ENCODE measurements around the gene TNNT2. TPM values are rescaled to one million over a fixed set of nuclear protein-coding genes. Genes with fewer than 3 reads are reported as not detected.

Gene TNNT2
- total RNA-seq, 1 experiment from 2014 or later, result 0.90 TPM

- DNase-seq (ENCODE audit: low spot score), result no peak
- no TSS peak for BruUV-seq (replicated peaks)
- no peaks in the 10 kb centered on the region for H3K9me3 ChIP-seq (ENCODE audit: low read depth, low read length, poor library complexity, severe bottlenecking)
- no peaks in the 10 kb centered on the region for H3K27me3 ChIP-seq (replicated peaks; ENCODE audit: insufficient read depth, low read depth, low read length, poor library complexity)
- peak overlapping the region; percentile 86 for H3K27ac ChIP-seq (ENCODE audit: low read depth, low read length, poor library complexity, severe bottlenecking)
- intact Hi-C loops (cut with micrococcal nuclease; ENCODE audit: unreplicated experiment), result no loop called here
- POLR2A ChIA-PET (ENCODE audit: low non-redundant PET), result no interaction called here
- H3K36me3 ChIP-seq (ENCODE audit: insufficient read depth, low read length, poor library complexity, severe bottlenecking), result peaks cover 84% of the 10 kb centered on the region
- TF ChIP-seq CTCF (conservative IDR thresholded peaks at IDR 0.05; ENCODE audit: low read depth, low read length) (no peak), EZH2 (IDR thresholded peaks at IDR 0.05; ENCODE audit: borderline replicate concordance, low read depth, low read length, poor library complexity, severe bottlenecking) (no peak)
- H3K4me3 ChIP-seq (ENCODE audit: low read depth, low read length, poor library complexity, severe bottlenecking), result no peak overlapping the region
- CTCF ChIA-PET, result interaction anchor here (0.6 to 0.7 kb wide), 2 partner anchors 17 to 45 kb away, joined by 3 to 4 read pairs; no protein-coding TSS in a partner anchor
- H3K4me1 ChIP-seq (ENCODE audit: insufficient read depth, low read length, poor library complexity, severe bottlenecking), result peaks cover 19% of the 10 kb centered on the region
These were observed 47.7 kb downstream of the TNNT2 start for GRCh38 chr1:201329801-201330200.

GRCh38 chr1:201329286-201329685 lies 48.2 kb downstream of the TNNT2 start:
- Histone ChIP-seq H3K27me3 (replicated peaks; ENCODE audit: insufficient read depth, low read depth, low read length, poor library complexity) (no peaks in the 10 kb centered on the region), H3K4me3 (ENCODE audit: low read depth, low read length, poor library complexity, severe bottlenecking) (no peak overlapping the region), H3K4me1 (ENCODE audit: insufficient read depth, low read length, poor library complexity, severe bottlenecking) (peaks cover 14% of the 10 kb centered on the region), H3K36me3 (ENCODE audit: insufficient read depth, low read length, poor library complexity, severe bottlenecking) (peaks cover 89% of the 10 kb centered on the region), H3K27ac (ENCODE audit: low read depth, low read length, poor library complexity, severe bottlenecking) (peak overlapping the region; percentile 86), H3K9me3 (ENCODE audit: low read depth, low read length, poor library complexity, severe bottlenecking) (no peaks in the 10 kb centered on the region)
- TF ChIP-seq CTCF (conservative IDR thresholded peaks at IDR 0.05; ENCODE audit: low read depth, low read length) (no peak), EZH2 (IDR thresholded peaks at IDR 0.05; ENCODE audit: borderline replicate concordance, low read depth, low read length, poor library complexity, severe bottlenecking) (no peak)
- DNase-seq (ENCODE audit: low spot score), result no peak
- POLR2A ChIA-PET (ENCODE audit: low non-redundant PET), result no interaction called here
- CTCF ChIA-PET, result interaction anchor here (0.6 kb wide), 1 partner anchor 18 kb away, joined by 3 read pairs; no protein-coding TSS in a partner anchor
- BruUV-seq (replicated peaks), result no TSS peak
- intact Hi-C loops (cut with micrococcal nuclease; ENCODE audit: unreplicated experiment), result no loop called here

- intact Hi-C loops (cut with micrococcal nuclease; ENCODE audit: unreplicated experiment), result no loop called here
- no TSS peak for BruUV-seq (replicated peaks)
- ChIA-PET POLR2A (ENCODE audit: low non-redundant PET) (no interaction called here), CTCF (no interaction called here)
- Histone ChIP-seq H3K9me3 (ENCODE audit: low read depth, low read length, poor library complexity, severe bottlenecking) (no peaks in the 10 kb centered on the region), H3K36me3 (ENCODE audit: insufficient read depth, low read length, poor library complexity, severe bottlenecking) (peaks cover 94% of the 10 kb centered on the region), H3K27ac (ENCODE audit: low read depth, low read length, poor library complexity, severe bottlenecking) (peak overlapping the region; percentile 86), H3K4me1 (ENCODE audit: insufficient read depth, low read length, poor library complexity, severe bottlenecking) (peaks cover 7% of the 10 kb centered on the region), H3K4me3 (ENCODE audit: low read depth, low read length, poor library complexity, severe bottlenecking) (no peak overlapping the region), H3K27me3 (replicated peaks; ENCODE audit: insufficient read depth, low read depth, low read length, poor library complexity) (no peaks in the 10 kb centered on the region)
- no peak for DNase-seq (ENCODE audit: low spot score)
- no peak for TF ChIP-seq CTCF (conservative IDR thresholded peaks at IDR 0.05; ENCODE audit: low read depth, low read length)
- no peak for TF ChIP-seq EZH2 (IDR thresholded peaks at IDR 0.05; ENCODE audit: borderline replicate concordance, low read depth, low read length, poor library complexity, severe bottlenecking)
These were observed 48.9 kb downstream of the TNNT2 start for GRCh38 chr1:201328576-201328975.

Data from A673 (cell line).